ENCODE measurements around the gene EML4. TPM values are rescaled to one million over a fixed set of nuclear protein-coding genes. Genes with fewer than 3 reads are reported as not detected.

EML4 gene
- total and polyA plus RNA-seq, 10 of the 15 experiments (the other 5 are each of a cell fraction or from before 2014, with no cell fraction given): 23.1 to 91.3 (median 77.4) TPM

DNA sequence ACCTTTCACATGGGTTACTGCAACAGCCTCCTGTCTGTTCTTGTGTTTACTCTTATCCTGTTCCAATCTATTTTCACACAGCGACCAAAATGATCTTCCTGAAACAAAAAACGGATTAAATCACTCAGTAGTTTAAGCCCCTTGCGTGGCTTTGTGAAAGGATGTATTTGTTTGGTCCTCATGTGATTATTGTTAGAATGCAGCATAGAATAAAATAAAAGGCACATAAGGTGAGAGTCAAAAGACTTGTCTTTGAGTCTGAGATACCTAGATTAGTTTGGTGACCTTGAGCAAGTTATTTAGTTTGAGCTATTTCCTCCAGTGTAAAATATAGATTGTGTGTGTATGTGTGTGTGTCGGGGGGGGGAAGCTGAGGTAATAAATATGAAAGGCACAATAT lies 72.4 kb downstream of the EML4 start:
- Histone ChIP-seq H3K4me1 (ENCODE audit: control insufficient read depth, insufficient read depth, low read length) (no peaks in the 10 kb centered on the region), H4K20me1 (ENCODE audit: control insufficient read depth, insufficient read depth) (no peaks in the 10 kb centered on the region), H3K27ac (ENCODE audit: control insufficient read depth, insufficient read depth) (no peak overlapping the region), H3K27me3 (replicated peaks in 1 of 2; ENCODE audit: control insufficient read depth in 2 of 2, insufficient read depth in 2 of 2, low read length in 1 of 2) (no peaks in the 10 kb centered on the region), H3K36me3 (ENCODE audit: control insufficient read depth in 2 of 2, insufficient read depth in 2 of 2, low read length in 1 of 2) (peaks cover under 1 to 7% of the 10 kb centered on the region in 2 experiments; a peak in 3 of 4 replicates), H3K4me2 (ENCODE audit: control insufficient read depth, insufficient read depth) (no peak overlapping the region), H2AFZ (ENCODE audit: control insufficient read depth, low read depth, low read length) (no peak overlapping the region), H3K9ac (ENCODE audit: control insufficient read depth, insufficient read depth, low read length) (no peak overlapping the region), H3K79me2 (ENCODE audit: control insufficient read depth, insufficient read depth, low read length) (peaks cover 23% of the 10 kb centered on the region), H3K4me3 (no peak overlapping the region), H3K9me3 (replicated peaks; ENCODE audit: control insufficient read depth, insufficient read depth, low read length) (no peaks in the 10 kb centered on the region)
- DNase-seq (ENCODE audit: low read depth, low spot score): no peak
- CTCF ChIA-PET: interaction anchor here (0.6 to 12.3 kb wide), 7 partner anchors 11 to 155 kb away, joined by 3 to 186 read pairs (median 6); no protein-coding TSS in a partner anchor
- BruUV-seq (replicated peaks): no TSS peak
- ATAC-seq: no peak
- RAD21 ChIA-PET (ENCODE audit: unreplicated experiment): interaction anchor here (0.8 to 5.6 kb wide), 8 partner anchors 9 to 150 kb away, joined by 3 to 55 read pairs (median 4); no protein-coding TSS in a partner anchor
- POLR2A ChIA-PET: interaction anchor here (0.6 to 1.8 kb wide), 3 partner anchors 11 to 149 kb away, joined by 5 to 9 read pairs (median 6); no protein-coding TSS in a partner anchor
- in situ Hi-C loops (cut with MboI) (no loop called here), intact Hi-C loops (cut with micrococcal nuclease; ENCODE audit: unreplicated experiment) (loop anchor here (10.0 kb wide), 1 partner anchor 377 kb away; no protein-coding TSS in a partner anchor)
- TF ChIP-seq STAT3 (IDR thresholded peaks at IDR 0.05; ENCODE audit: low read depth, low read length): no peak
- no peak for TF ChIP-seq MEF2A (IDR thresholded peaks at IDR 0.05; ENCODE audit: insufficient read depth, low read depth, low read length)
- no peak for TF ChIP-seq IRF3 (IDR thresholded peaks at IDR 0.05)
- TF ChIP-seq CBX3 (IDR thresholded peaks at IDR 0.05; ENCODE audit: borderline replicate concordance, low read depth): no peak
- no peak for TF ChIP-seq CBX5 (IDR thresholded peaks at IDR 0.05; ENCODE audit: low read depth)
- TF ChIP-seq BHLHE40 (IDR thresholded peaks at IDR 0.05; ENCODE audit: borderline replicate concordance in 1 of 2, low read depth in 2 of 2, low read length in 1 of 2): no peak
- TF ChIP-seq KDM1A (IDR thresholded peaks at IDR 0.05; ENCODE audit: borderline replicate concordance): no peak
- no peak for TF ChIP-seq IRF4 (IDR thresholded peaks at IDR 0.05; ENCODE audit: low read depth, low read length)
- no peak for TF ChIP-seq ATF3 (IDR thresholded peaks at IDR 0.05; ENCODE audit: borderline replicate concordance, extremely low read depth, low read depth, low read length)
- no peak for TF ChIP-seq EED (IDR thresholded peaks at IDR 0.05; ENCODE audit: low read depth)
- TF ChIP-seq EP300 (IDR thresholded peaks at IDR 0.05; ENCODE audit: borderline replicate concordance in 1 of 2, control insufficient read depth in 1 of 2, low read depth in 2 of 2, low read length in 2 of 2): no peak
- no peak for TF ChIP-seq ZNF622 (IDR thresholded peaks at IDR 0.05)
- TF ChIP-seq, protein P1, sequence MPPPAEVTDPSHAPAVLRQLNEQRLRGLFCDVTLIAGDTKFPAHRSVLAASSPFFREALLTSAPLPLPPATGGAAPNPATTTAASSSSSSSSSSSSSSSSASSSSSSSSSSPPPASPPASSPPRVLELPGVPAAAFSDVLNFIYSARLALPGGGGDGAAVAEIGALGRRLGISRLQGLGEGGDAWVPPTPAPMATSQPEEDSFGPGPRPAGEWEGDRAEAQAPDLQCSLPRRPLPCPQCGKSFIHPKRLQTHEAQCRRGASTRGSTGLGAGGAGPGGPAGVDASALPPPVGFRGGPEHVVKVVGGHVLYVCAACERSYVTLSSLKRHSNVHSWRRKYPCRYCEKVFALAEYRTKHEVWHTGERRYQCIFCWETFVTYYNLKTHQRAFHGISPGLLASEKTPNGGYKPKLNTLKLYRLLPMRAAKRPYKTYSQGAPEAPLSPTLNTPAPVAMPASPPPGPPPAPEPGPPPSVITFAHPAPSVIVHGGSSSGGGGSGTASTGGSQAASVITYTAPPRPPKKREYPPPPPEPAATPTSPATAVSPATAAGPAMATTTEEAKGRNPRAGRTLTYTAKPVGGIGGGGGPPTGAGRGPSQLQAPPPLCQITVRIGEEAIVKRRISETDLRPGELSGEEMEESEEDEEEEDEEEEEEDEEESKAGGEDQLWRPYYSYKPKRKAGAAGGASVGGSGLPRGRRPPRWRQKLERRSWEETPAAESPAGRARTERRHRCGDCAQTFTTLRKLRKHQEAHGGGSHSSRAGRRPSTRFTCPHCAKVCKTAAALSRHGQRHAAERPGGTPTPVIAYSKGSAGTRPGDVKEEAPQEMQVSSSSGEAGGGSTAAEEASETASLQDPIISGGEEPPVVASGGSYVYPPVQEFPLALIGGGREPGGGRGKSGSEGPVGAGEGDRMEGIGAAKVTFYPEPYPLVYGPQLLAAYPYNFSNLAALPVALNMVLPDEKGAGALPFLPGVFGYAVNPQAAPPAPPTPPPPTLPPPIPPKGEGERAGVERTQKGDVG (CRISPR knock-in tag; IDR thresholded peaks at IDR 0.05): no peak
- TF ChIP-seq IKZF2 (IDR thresholded peaks at IDR 0.05): no peak
- TF ChIP-seq POLR2AphosphoS2 (IDR thresholded peaks at IDR 0.05; ENCODE audit: low read depth, low read length): no peak
- TF ChIP-seq SMC3 (IDR thresholded peaks at IDR 0.05; ENCODE audit: borderline replicate concordance, low read length): no peak
- no peak for TF ChIP-seq NRF1 (conservative IDR thresholded peaks at IDR 0.05; ENCODE audit: low read depth, low read length)
- SMC1A ChIA-PET (ENCODE audit: uncharacterized antibody, unreplicated experiment): interaction anchor here (0.7 to 3.4 kb wide), 9 partner anchors 15 to 423 kb away, joined by 3 to 12 read pairs (median 3); no protein-coding TSS in a partner anchor
- WGBS (ENCODE audit: insufficient coverage, insufficient replicate concordance, low lambda C conversion rate, missing lambda C conversion rate): 82% methylated on average over 4 of the region's 4 CpGs
- no peak for FAIRE-seq
